UCSD-AML1 (cell line): Measurements from ENCODE around the gene NACC1.

Source experiments
- DNase-seq: peaks from one replicate; lab custom pipeline; 2025; ENCODE audit not compliant: unreplicated experiment; lab: John Stamatoyannopoulos, UW

NACC1 gene

DNA sequence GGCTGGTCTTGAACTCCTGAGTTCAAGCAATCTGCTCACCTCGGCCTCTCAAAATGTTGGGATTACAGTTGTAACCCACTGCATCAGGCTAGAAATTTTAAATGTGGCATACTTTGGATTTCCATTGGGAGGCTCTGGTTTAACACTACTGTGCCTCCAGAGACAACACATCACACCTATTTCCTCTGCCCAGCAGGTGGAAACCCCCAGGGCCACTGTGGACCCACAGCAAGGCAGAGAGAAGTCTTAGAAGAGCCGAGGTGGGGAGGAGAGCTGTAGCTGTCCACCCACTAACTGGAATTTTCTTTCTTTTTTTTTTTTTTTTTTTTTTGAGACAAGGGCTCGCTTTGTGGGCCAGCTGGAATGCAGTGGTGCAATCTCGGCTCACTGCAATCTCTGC, 71.5 kb downstream of the NACC1 start:
- DNase-seq = no peak
